Stimulated activated memory B cell treated with anti-CD40 and anti-IgM and Interleukin-4, amounts not matched to agents 10 μg/mL and 1 μg/mL and 100 μg/mL, for 72 hours (primary cell): Measurements from ENCODE around the gene CACNA2D4.

ENCODE experiments used
- ATAC-seq: fragments of 150-1000 bp; cut with Tn5 transposase; 2 replicates; pipeline ENCODE4 v1.10.0; 2021
- H3K27ac Mint-ChIP-seq: one replicate; pipeline ENCODE4 v1.8.0; 2022; ENCODE audit warnings: mild to moderate bottlenecking, mixed read lengths
- H3K27me3 Mint-ChIP-seq: one replicate; pipeline ENCODE4 v1.8.0; 2022; ENCODE audit warnings: mixed read lengths
- H3K36me3 Mint-ChIP-seq: one replicate; pipeline ENCODE4 v1.8.0; 2022; ENCODE audit warnings: mixed read lengths
- H3K4me1 Mint-ChIP-seq: one replicate; pipeline ENCODE4 v1.8.0; 2022; ENCODE audit warnings: mixed read lengths
- H3K4me3 Mint-ChIP-seq: one replicate; pipeline ENCODE4 v1.8.0; 2022; ENCODE audit warnings: mild to moderate bottlenecking, moderate library complexity, mixed read lengths
- H3K9me3 Mint-ChIP-seq: one replicate; pipeline ENCODE4 v1.8.0; 2022; ENCODE audit warnings: mixed read lengths

CACNA2D4 gene

DNA sequence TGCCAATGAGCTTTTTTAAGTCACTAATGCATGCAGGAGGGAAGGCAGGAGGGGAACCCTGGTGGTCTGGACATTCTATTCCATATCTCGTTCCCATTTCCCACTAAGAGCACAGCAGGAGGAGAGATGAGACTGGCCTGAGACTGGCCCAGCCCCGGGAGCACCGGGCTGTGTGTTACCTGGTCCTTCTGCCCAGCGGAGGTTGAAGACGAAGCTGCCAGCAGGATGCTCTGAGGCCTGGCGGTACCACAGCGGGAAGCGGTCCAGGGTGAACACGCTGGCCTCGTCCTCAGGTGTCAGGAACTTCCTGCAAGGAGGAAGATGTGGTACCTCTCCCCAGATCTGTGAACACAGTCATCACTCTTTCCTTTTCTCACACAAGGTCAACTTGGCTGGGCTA, 74.2 kb downstream of the CACNA2D4 start:
- Mint-ChIP-seq H3K9me3 (no peaks in the 10 kb centered on the region), H3K27ac (no peak overlapping the region), H3K4me3 (no peak overlapping the region), H3K4me1 (peaks cover 29% of the 10 kb centered on the region), H3K36me3 (no peaks in the 10 kb centered on the region), H3K27me3 (peaks cover 44% of the 10 kb centered on the region)
- ATAC-seq: no peak

DNA sequence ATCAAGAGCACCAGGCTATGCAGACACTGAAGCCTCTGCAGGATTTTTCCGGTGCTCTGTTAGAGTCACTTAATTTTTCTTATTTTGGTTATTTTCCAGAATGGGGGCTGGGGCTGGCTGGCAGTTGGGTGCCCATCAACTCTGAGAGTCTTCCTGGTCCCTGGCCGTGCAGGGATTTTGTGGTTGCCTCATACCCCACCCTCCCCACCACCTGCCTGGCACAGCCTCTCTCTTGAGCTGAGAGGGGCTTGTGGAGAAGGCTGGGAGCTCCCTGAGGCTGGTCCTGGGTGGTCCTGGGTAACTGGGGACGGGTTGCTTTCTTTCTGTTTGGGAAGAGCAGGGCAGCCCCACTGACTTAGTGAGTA, 74.8 kb downstream of the CACNA2D4 start:
- peaks cover 50% of the 10 kb centered on the region for H3K27me3 Mint-ChIP-seq
- no peak overlapping the region for H3K27ac Mint-ChIP-seq
- H3K9me3 Mint-ChIP-seq: no peaks in the 10 kb centered on the region
- H3K4me1 Mint-ChIP-seq: peaks cover 29% of the 10 kb centered on the region
- ATAC-seq: no peak
- no peaks in the 10 kb centered on the region for H3K36me3 Mint-ChIP-seq
- no peak overlapping the region for H3K4me3 Mint-ChIP-seq

DNA sequence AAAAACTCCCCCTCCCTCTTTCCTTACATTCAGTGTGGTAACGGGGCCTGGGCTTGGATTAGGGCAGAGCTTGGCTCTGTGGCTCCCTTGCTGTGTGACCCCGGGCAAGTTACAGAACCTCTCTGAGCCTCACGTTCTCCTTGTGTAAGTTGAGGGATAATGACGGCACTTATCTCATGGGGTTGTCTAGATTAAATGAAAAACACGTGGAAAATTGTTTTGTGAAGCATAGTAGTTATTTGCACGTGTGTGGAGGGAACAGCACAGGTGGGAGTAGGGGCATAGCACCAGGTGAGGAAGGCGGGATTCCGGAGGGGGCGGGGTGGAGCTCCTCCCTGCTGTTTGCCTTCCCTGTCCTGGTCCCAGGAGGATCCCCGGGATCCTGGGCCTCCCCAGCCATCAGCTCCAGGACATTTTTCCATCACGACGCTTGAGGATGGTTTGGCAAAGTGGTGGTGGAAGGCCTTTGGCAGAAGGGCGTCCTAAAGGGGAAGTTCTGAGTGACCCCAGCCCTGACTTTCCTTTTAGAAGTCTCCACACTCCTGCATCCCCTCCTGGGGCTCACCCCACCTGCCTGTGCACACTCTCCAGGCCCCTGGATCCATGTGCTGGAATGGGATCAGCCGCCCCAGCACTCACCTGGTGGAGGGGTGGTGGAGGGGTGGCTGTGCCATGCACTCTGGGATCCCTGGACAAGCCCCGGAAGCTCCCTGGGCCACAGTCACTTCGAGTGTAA, 75.4 kb downstream of the CACNA2D4 start:
- peaks cover 29% of the 10 kb centered on the region for H3K4me1 Mint-ChIP-seq
- no peaks in the 10 kb centered on the region for H3K9me3 Mint-ChIP-seq

DNA sequence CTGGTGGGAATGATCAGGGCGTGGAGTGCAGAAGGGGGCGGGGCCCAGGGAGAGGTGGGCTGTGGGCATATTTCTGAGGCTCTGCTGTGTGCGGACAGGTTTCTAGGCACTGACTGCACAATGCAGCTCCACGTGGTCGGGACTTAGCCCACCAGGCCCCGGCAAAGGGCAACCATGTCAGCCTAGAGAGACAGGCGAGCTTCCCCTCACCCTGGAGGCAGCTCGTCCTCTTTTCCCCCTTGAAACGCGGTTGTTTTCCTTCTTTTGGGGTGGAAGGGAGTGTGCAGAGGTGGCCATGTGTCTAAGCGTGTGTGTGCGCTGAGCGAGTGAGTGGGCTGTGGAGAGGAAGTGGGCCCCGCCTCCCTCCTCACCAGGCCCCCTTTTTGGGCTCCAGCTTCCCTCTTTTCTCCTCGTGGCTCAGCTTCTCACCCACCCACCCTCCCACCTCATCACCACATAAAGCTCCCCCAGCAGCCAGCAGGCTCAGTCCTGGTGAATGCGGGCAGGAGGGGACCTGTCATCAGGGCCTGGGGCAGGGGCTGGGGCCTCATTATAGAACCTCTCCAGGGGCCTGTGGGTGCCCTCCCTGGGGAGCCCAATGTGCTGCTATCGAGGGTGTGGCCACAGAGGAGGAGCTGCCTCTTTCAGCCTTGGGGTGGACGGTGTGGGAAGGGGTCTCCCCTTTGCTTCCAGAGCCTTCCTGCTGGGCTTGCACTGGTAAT, 76.1 kb downstream of the CACNA2D4 start:
- no peaks in the 10 kb centered on the region for H3K36me3 Mint-ChIP-seq
- peak; percentile 54 for ATAC-seq
- no peaks in the 10 kb centered on the region for H3K9me3 Mint-ChIP-seq
- H3K27me3 Mint-ChIP-seq: peaks cover 60% of the 10 kb centered on the region
- peaks cover 29% of the 10 kb centered on the region for H3K4me1 Mint-ChIP-seq
- peak overlapping the region; percentile 35 for H3K4me3 Mint-ChIP-seq
- H3K27ac Mint-ChIP-seq: no peak overlapping the region

More for the DNA sequence above, 75.4 kb downstream of the CACNA2D4 start:
- Mint-ChIP-seq H3K27me3 (peaks cover 56% of the 10 kb centered on the region), H3K4me3 (peak overlapping the region; percentile 35), H3K36me3 (no peaks in the 10 kb centered on the region), H3K27ac (no peak overlapping the region)
- ATAC-seq: no peak

DNA sequence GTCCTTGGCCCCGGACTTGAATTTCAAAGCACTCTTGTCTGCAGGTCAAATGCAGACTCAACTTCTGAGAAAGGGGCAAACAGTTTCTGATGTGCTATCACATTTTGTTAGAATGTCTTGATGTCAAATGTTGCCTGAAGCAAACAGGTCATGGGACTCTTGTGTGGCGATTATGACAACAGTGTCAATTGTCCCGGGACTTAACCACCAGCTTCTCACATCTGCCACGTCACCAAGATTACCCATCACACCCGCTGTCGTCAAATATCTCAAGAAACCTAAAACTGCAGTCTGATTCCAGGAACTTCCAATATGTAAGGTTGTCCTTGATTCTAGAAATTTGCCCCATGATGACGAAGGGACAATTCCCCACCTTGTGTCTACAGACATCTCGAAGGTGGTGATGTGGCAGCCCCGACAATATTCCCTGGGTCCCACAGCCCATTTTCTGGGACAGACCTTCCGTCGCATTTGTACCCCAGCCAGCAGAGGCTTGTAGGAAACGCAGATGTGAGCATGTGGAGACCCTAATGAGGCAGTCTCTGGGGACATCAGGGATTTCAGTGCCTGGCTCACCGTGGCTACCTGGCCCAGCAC, 76.8 kb downstream of the CACNA2D4 start:
- no peak overlapping the region for H3K4me3 Mint-ChIP-seq
- ATAC-seq: no peak
- H3K9me3 Mint-ChIP-seq: no peaks in the 10 kb centered on the region
- no peak overlapping the region for H3K27ac Mint-ChIP-seq
- no peaks in the 10 kb centered on the region for H3K36me3 Mint-ChIP-seq
- peaks cover 29% of the 10 kb centered on the region for H3K4me1 Mint-ChIP-seq
- peaks cover 55% of the 10 kb centered on the region for H3K27me3 Mint-ChIP-seq

DNA sequence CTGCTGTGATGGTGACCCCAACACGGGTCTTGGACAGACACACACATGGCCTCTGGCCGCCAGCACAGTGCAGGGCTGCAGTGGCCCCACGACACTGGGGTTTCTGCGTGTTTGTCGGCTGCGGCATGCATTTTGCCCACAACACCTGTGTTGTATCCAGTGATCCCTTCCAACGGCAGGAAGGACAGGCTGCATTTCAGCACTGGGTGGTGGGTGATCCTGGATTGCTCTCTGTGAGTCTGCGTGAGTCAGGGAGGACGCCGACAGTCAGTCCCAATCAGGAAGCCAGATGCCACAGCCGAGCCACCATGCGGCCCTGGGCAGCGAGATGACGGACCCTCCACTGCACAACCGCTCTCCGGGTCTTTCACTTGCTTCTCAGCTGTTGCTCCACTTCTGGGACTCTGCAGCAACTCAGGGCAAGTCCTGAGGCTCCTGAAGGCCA, 77.4 kb downstream of the CACNA2D4 start:
- ATAC-seq: no peak
- no peak overlapping the region for H3K27ac Mint-ChIP-seq

DNA sequence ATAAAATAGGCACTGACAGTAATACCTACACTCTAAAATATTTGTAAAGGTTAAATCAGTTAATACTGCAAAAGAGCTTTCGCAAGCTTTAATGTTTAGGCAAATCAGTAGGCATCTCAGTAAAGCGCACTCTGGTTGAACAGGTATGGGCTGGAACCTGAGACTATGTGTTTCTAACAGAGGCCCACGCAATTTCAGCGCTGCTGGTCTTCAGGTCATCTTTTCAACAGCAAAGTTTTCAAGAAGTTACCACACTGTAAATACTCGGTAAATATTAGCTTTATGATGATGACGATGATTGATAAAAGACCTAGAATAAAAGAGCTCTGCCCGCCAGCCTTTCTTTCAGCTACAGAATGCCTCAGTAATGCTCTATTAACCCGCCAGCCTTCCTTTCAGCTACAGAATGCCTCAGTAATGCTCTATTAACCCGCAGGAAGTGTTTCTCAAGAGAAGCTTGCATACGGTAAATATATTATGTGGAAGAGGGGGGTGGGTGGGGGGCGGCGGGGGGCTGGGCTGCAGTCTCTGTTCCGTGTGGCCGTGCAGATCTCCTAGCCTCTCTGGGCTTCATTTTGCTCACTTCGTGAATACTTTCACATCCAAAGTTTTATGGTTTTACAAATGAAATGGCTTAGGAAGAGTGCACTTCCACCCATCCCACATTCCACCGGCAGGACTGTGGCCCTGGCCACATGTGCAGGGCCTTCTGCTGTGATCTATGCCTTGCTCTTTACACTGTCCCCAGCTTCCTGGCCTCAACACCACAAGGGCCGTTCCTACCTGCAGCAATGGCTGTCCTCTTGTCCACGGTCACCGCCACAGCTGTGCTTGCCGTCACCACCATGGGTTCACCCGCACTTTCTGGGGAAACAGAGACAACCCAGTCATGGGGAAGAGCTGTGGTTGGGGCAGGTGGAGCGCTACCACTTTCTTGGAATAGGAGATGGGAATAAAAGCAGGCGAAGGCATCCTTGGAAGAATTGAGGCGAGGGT, 78.2 kb downstream of the CACNA2D4 start:
- Mint-ChIP-seq H3K27me3 (peaks cover 59% of the 10 kb centered on the region), H3K4me1 (peaks cover 29% of the 10 kb centered on the region)
- ATAC-seq: no peak

More for the DNA sequence above, 77.4 kb downstream of the CACNA2D4 start:
- Mint-ChIP-seq H3K4me3 (no peak overlapping the region), H3K9me3 (no peaks in the 10 kb centered on the region), H3K27me3 (peaks cover 55% of the 10 kb centered on the region), H3K4me1 (peaks cover 29% of the 10 kb centered on the region), H3K36me3 (no peaks in the 10 kb centered on the region)

DNA sequence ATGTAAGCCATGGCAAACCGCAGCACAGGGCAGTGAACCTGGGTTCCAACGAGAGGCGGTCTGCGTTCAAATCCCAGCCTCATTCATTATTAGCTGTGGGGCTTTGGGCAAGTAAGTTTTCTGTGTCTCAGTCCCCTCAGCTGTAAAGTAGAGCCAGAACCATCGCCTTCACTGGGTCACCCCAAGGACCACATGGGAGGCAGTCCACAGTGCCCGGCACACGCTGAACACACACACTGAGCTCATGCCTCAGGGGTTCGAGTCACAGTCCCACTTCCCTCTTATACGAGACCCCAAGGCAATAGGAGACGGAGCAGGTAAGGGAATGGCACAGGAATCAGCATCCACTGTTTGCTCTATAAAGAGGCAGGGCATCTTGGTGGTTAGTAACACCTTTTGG, 79.0 kb downstream of the CACNA2D4 start:
- Mint-ChIP-seq H3K4me3 (no peak overlapping the region), H3K27ac (no peak overlapping the region), H3K4me1 (peaks cover 29% of the 10 kb centered on the region), H3K36me3 (no peaks in the 10 kb centered on the region), H3K27me3 (peaks cover 66% of the 10 kb centered on the region), H3K9me3 (no peaks in the 10 kb centered on the region)
- no peak for ATAC-seq

More for the DNA sequence above, 78.2 kb downstream of the CACNA2D4 start:
- Mint-ChIP-seq H3K36me3 (no peaks in the 10 kb centered on the region), H3K4me3 (no peak overlapping the region), H3K9me3 (no peaks in the 10 kb centered on the region), H3K27ac (no peak overlapping the region)

DNA sequence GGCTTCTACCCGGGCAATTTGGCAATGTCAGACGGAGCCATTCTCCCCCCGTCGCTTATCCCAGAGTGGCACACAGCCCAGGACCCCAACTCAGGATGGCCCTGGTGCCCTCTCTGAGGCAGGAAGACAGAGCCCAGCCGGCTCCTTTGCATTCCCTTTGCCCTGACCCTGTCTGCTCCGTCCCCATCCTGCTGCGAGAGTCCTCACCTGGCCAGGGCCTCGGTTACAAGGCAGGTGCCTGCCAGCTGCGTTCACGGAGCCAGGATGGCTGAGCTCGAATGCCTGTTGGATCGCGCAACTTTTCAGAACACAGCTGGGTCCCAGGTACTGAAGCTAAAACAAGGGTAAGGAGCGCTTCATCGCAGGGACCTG, 79.5 kb downstream of the CACNA2D4 start:
- peaks cover 71% of the 10 kb centered on the region for H3K27me3 Mint-ChIP-seq
- no peaks in the 10 kb centered on the region for H3K36me3 Mint-ChIP-seq
- no peak overlapping the region for H3K4me3 Mint-ChIP-seq
- no peaks in the 10 kb centered on the region for H3K9me3 Mint-ChIP-seq
- no peak for ATAC-seq
- peaks cover 29% of the 10 kb centered on the region for H3K4me1 Mint-ChIP-seq
- no peak overlapping the region for H3K27ac Mint-ChIP-seq

DNA sequence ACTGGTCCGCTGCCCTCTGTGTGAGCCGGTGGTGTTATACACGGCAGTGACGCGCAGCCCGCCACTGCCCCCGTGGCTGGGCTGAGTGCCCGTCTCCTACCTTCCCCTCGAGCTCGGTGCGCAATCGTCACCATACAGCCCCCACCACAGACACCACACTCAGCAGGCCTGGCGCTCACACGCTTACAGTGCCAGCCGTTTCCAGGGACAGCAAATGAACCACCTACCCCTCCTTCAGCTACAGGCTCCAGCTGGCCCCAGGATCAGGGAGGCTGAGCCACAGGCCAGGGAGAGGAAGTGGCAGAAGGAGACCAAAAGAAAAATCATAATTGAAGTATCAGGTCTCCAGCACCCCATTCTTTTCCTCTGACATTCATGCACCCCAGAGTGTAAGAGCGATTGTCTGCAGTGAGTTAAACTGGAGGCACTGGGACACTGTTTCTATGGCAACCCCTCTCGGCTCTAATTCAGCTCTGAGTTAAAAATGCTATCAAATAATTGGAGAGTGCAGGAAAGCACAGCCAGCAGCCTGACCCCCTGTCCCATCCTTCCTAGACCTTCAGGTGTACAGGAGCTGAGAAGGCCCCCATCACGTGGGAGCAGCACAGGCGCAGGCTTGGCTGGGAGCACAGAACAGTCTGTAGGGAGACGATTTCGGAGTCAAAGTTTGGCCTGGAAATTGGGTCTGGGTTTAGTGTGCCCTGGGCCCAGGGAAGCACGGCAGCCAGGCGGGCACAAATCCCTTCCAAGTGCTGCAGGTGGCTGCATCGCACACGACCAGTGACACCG, 80.1 kb downstream of the CACNA2D4 start:
- H3K36me3 Mint-ChIP-seq: no peaks in the 10 kb centered on the region
- H3K27me3 Mint-ChIP-seq: peaks cover 77% of the 10 kb centered on the region
- no peak for ATAC-seq
- H3K4me1 Mint-ChIP-seq: peaks cover 29% of the 10 kb centered on the region
- H3K27ac Mint-ChIP-seq: no peak overlapping the region
- H3K4me3 Mint-ChIP-seq: no peak overlapping the region
- H3K9me3 Mint-ChIP-seq: no peaks in the 10 kb centered on the region

DNA sequence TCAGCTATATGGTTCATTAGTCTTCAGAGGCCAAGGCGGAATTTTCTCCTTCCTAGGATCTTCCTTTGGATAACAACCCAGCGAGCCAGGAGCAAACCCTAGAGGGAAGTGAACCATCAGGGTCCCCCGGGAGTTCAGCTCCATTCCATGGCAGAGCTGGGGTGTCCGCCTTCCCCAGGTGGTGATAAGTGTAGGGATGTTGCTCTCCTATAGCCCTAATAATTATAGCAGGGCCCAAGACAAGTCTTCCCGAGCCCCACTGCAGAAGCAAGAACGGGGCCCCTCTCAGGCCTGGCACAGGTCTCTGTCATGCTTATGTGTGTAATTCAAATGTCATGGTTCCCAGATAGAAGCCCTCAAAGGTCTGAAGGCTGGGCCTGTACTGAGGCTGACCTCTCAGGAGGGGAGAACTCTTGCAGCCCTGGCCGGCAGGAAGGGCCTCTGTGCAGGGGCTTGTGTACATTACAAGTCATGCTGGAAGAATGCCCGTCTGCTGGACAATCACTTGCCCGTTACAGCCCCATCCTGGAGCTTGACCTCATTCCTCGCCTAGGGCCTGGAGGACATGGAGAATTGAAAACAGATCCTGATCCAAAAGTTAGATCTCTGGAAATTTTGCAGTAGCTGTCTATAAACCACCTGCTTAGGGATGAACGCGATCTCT, 80.8 kb downstream of the CACNA2D4 start:
- peaks cover 76% of the 10 kb centered on the region for H3K27me3 Mint-ChIP-seq
- H3K4me3 Mint-ChIP-seq: no peak overlapping the region
- H3K4me1 Mint-ChIP-seq: peaks cover 23% of the 10 kb centered on the region
- no peak overlapping the region for H3K27ac Mint-ChIP-seq
- H3K36me3 Mint-ChIP-seq: no peaks in the 10 kb centered on the region
- ATAC-seq: no peak
- no peaks in the 10 kb centered on the region for H3K9me3 Mint-ChIP-seq

DNA sequence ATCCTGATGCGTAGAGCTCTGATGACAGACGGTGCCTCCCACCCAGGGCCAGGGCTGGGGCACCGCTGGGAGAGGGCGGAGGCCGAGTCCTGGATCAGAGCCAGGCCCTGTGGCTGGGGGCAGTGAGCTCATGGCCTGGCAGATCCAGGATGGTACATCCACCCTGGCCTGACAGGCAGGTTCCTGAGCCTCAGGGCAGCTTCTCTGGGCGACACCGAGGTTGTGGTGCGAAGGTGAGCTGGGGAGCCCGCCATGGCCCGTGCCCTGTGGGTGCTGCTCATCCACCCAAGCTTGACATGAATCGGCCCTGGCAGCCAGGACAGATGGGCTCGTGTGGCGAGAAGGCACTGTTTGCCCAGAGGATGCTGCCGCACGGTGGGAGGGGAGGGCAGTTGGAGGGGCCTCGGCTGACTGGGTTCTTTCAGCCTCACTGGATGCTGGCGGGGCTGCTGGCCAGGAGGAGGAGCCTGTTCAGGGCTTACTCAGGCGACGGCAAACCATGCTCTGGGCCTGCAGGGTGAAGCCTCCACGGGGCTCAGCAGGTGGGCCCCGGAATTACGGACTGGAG, 81.5 kb downstream of the CACNA2D4 start:
- H3K9me3 Mint-ChIP-seq: no peaks in the 10 kb centered on the region
- H3K27me3 Mint-ChIP-seq: peaks cover 76% of the 10 kb centered on the region
- H3K4me3 Mint-ChIP-seq: no peak overlapping the region
- H3K36me3 Mint-ChIP-seq: no peaks in the 10 kb centered on the region
- no peak for ATAC-seq
- H3K27ac Mint-ChIP-seq: no peak overlapping the region
- H3K4me1 Mint-ChIP-seq: peaks cover 16% of the 10 kb centered on the region

DNA sequence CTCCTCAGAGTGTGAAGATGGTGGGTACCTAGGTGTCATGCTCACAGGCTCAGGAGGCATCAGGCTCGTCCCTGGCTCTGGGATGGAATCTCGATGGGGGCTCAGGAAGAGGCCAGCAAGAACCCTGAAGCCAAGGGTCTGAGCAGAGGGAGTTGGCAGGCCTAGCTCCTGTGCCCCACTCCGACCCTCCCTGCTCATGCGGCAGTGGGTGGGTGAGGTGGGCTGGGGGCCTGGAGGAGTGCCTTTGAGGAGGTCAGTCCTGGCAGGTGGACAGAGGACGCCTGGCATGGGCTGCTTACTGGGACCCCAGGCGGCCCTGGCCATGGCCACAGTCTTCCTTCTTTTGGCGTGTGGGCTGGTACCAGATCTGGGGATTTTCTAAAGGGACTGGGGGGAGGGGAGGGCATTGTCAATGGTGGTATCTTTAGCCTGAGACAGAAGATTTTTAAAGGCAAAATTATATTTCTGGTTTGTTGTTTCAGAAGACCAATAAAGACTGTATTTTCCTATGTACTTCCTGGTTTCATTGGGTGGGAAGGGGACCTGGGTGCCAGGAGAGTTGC, 82.1 kb downstream of the CACNA2D4 start:
- Mint-ChIP-seq H3K4me3 (no peak overlapping the region), H3K36me3 (no peaks in the 10 kb centered on the region), H3K9me3 (no peaks in the 10 kb centered on the region), H3K4me1 (peaks cover 12% of the 10 kb centered on the region), H3K27ac (no peak overlapping the region), H3K27me3 (peaks cover 76% of the 10 kb centered on the region)
- no peak for ATAC-seq
